ENCODE measurements around the gene SLC44A2.

The SLC44A2 gene

GRCh38 chr19:10641248-10641647, 15.9 kb downstream of the SLC44A2 start:
- H3K4me3 ChIP-seq (ENCODE audit: low read depth, low read length) = no peak overlapping the region
- no peak for TF ChIP-seq CTCF (conservative IDR thresholded peaks at IDR 0.05; ENCODE audit: low read depth, low read length)
- DNase-seq (ENCODE audit: low read depth) = no peak

- no peak overlapping the region for H3K4me3 ChIP-seq (ENCODE audit: low read depth, low read length)
- no peak for TF ChIP-seq CTCF (conservative IDR thresholded peaks at IDR 0.05; ENCODE audit: low read depth, low read length)
- no peak for DNase-seq (ENCODE audit: low read depth)
Observed at GRCh38 chr19:10642473-10643171, 17.3 kb downstream of the SLC44A2 start.

GRCh38 chr19:10643172-10643967, 18.0 kb downstream of the SLC44A2 start:
- DNase-seq (ENCODE audit: low read depth) = no peak
- H3K4me3 ChIP-seq (ENCODE audit: low read depth, low read length) = no peak overlapping the region
- TF ChIP-seq CTCF (conservative IDR thresholded peaks at IDR 0.05; ENCODE audit: low read depth, low read length) = no peak

GRCh38 chr19:10643968-10644259, 18.6 kb downstream of the SLC44A2 start:
- no peak overlapping the region for H3K4me3 ChIP-seq (ENCODE audit: low read depth, low read length)
- TF ChIP-seq CTCF (conservative IDR thresholded peaks at IDR 0.05; ENCODE audit: low read depth, low read length) = no peak
- DNase-seq (ENCODE audit: low read depth) = no peak

- DNase-seq (ENCODE audit: low read depth) = peak; percentile 84
- H3K4me3 ChIP-seq (ENCODE audit: low read depth, low read length) = no peak overlapping the region
- TF ChIP-seq CTCF (conservative IDR thresholded peaks at IDR 0.05; ENCODE audit: low read depth, low read length) = peak; percentile 92
Observed at GRCh38 chr19:10644260-10645007, 19.1 kb downstream of the SLC44A2 start.

GRCh38 chr19:10646456-10647159, 21.3 kb downstream of the SLC44A2 start:
- TF ChIP-seq CTCF (conservative IDR thresholded peaks at IDR 0.05; ENCODE audit: low read depth, low read length) = no peak
- H3K4me3 ChIP-seq (ENCODE audit: low read depth, low read length) = no peak overlapping the region
- no peak for DNase-seq (ENCODE audit: low read depth)
